Measurements from ENCODE around the gene KDM7A. TPM values are rescaled to one million over a fixed set of nuclear protein-coding genes. Genes with fewer than 3 reads are reported as not detected.

The KDM7A gene
- total RNA-seq, 1 experiment from 2014 or later: 12.2 TPM

- TF ChIP-seq NR3C1 (CRISPR knock-in tag; conservative IDR thresholded peaks at IDR 0.05; ENCODE audit: low read depth) (no peak), CREB1 (CRISPR knock-in tag; IDR thresholded peaks at IDR 0.05) (no peak), FOXP1 (CRISPR knock-in tag; IDR thresholded peaks at IDR 0.05; ENCODE audit: borderline replicate concordance) (no peak), NFATC4 (CRISPR knock-in tag; IDR thresholded peaks at IDR 0.05) (no peak), OVOL2 (CRISPR knock-in tag; IDR thresholded peaks at IDR 0.05; ENCODE audit: borderline replicate concordance) (no peak), ATF1 (CRISPR knock-in tag; IDR thresholded peaks at IDR 0.05) (no peak), GRHL2 (CRISPR knock-in tag; IDR thresholded peaks at IDR 0.05; ENCODE audit: insufficient replicate concordance, severe bottlenecking) (no peak), ATF3 (CRISPR knock-in tag; conservative IDR thresholded peaks at IDR 0.05) (no peak), ZNF232 (CRISPR knock-in tag; IDR thresholded peaks at IDR 0.05) (no peak), JUN (CRISPR knock-in tag; IDR thresholded peaks at IDR 0.05) (no peak)
These were observed 571 bp downstream of the KDM7A start (continued) for GRCh38 chr7:140176122-140176701.

- Mint-ChIP-seq H3K9me3 (peaks cover 8% of the 10 kb centered on the region; the same call in 1 of the 2 replicates), H3K4me1 (peaks cover 27% of the 10 kb centered on the region), H3K4me3 (peak overlapping the region; percentile 82), H3K27ac (peak overlapping the region; percentile 78), H3K36me3 (peaks cover 6% of the 10 kb centered on the region), H3K27me3 (ENCODE audit: low read depth) (peaks cover 29% of the 10 kb centered on the region)
- peak; percentile 46 for ATAC-seq
- ChIA-PET CTCF (interaction anchor here (0.6 to 3.4 kb wide), 4 partner anchors 55 to 179 kb away, joined by 3 to 15 read pairs (median 3); no protein-coding TSS in a partner anchor), POLR2A (interaction anchor here (0.5 kb wide), 1 partner anchor 146 kb away, joined by 3 read pairs; no protein-coding TSS in a partner anchor)
- peak; percentile 65 for DNase-seq (ENCODE audit: low spot score)
- TF ChIP-seq CTCF (IDR thresholded peaks at IDR 0.05): peak; percentile 51; the same call in 1 of the 2 replicates
- TF ChIP-seq HMGXB4 (CRISPR knock-in tag; IDR thresholded peaks at IDR 0.05): peak; percentile 31; the same call in 1 of the 2 replicates
- TF ChIP-seq CBFB (CRISPR knock-in tag; IDR thresholded peaks at IDR 0.05; ENCODE audit: low read depth): no peak
- no peak for TF ChIP-seq ZNF138 (CRISPR knock-in tag; conservative IDR thresholded peaks at IDR 0.05)
These were observed 1.3 kb downstream of the KDM7A start for GRCh38 chr7:140175221-140176121.

- CTCF ChIA-PET: no interaction called here
- Mint-ChIP-seq H3K27ac (no peak overlapping the region), H3K36me3 (peaks cover 3% of the 10 kb centered on the region)
These were observed 2.6 kb downstream of the KDM7A start for GRCh38 chr7:140174217-140174616.

More at GRCh38 chr7:140174217-140174616, 2.6 kb downstream of the KDM7A start:
- peaks cover 20% of the 10 kb centered on the region for H3K27me3 Mint-ChIP-seq (ENCODE audit: low read depth)
- DNase-seq (ENCODE audit: low spot score) (no peak), ATAC-seq (no peak)
- H3K4me3 Mint-ChIP-seq: no peak overlapping the region
- H3K9me3 Mint-ChIP-seq: peaks cover 4% of the 10 kb centered on the region; the same call in 1 of the 2 replicates
- TF ChIP-seq SP1 (CRISPR knock-in tag; conservative IDR thresholded peaks at IDR 0.05) (no peak), CREM (CRISPR knock-in tag; IDR thresholded peaks at IDR 0.05) (no peak), ERG (CRISPR knock-in tag; IDR thresholded peaks at IDR 0.05) (no peak), ZNF532 (CRISPR knock-in tag; IDR thresholded peaks at IDR 0.05; ENCODE audit: borderline replicate concordance) (no peak)
- peaks cover 29% of the 10 kb centered on the region for H3K4me1 Mint-ChIP-seq
- POLR2A ChIA-PET: no interaction called here
